Upper lobe of left lung (tissue), 6 donors: ENCODE data around the gene FER. TPM values are rescaled to one million over a fixed set of nuclear protein-coding genes. Genes with fewer than 3 reads are reported as not detected.
"Not testable (repeated sequence)": the region's sequence is repeated elsewhere in the genome, so short reads cannot be mapped to it uniquely, and the experiment has no call there.

Experiments
- ATAC-seq, 2 donors: fragments of 200-7000 bp; cut with Tn5 transposase; one replicate each; pipeline ENCODE4 v1.9.1; 2022; ENCODE audit warnings: mild to moderate bottlenecking in 2 of 2, moderate library complexity in 2 of 2; ENCODE audit not compliant: low FRiP score in 2 of 2
- DNase-seq, 2 donors: peaks; one replicate each; pipeline ENCODE4 v3.0.0-alpha.2; 2019 to 2020
- H3K27ac ChIP-seq, 4 donors: fragments of 200-600 bp; sonication (generic); one replicate each; pipeline ENCODE4 v1.5.1; 2016 to 2019
- H3K27me3 ChIP-seq, 4 donors: fragments of 200-600 bp; sonication (generic); one replicate each; pipeline ENCODE4 v1.5.1; 2017 to 2019
- H3K36me3 ChIP-seq, 4 donors: fragments of 200-600 bp; sonication (generic); one replicate each; pipeline ENCODE4 v1.5.1; 2016 to 2019
- H3K4me1 ChIP-seq, 4 donors: fragments of 200-600 bp; sonication (generic); one replicate each; pipeline ENCODE4 v1.5.1; 2018 to 2019
- H3K4me3 ChIP-seq, 4 donors: fragments of 200-600 bp; sonication (generic); one replicate each; pipeline ENCODE4 v1.5.1; 2017 to 2019; ENCODE audit warnings: mild to moderate bottlenecking in 2 of 4, moderate library complexity in 1 of 4
- H3K9me3 ChIP-seq, 4 donors: fragments of 200-600 bp; sonication (generic); one replicate each; pipeline ENCODE4 v1.5.1; 2018 to 2019
- EP300 ChIP-seq, 4 donors: sonication (generic); formaldehyde crosslinking; IDR thresholded peaks; one replicate each; pipeline ENCODE4 v1.5.1; 2017; ENCODE audit warnings: antibody characterized with exemption in 4 of 4, control low read depth in 2 of 4
- POLR2A ChIP-seq, 4 donors: fragments of 450-650 bp; IDR thresholded peaks; one replicate each; pipeline ENCODE4 v1.5.1; 2016 to 2017; ENCODE audit warnings: antibody characterized with exemption in 4 of 4, mild to moderate bottlenecking in 2 of 4
- POLR2AphosphoS5 ChIP-seq, 2 donors: sonication (generic); formaldehyde crosslinking; IDR thresholded peaks; one replicate each; pipeline ENCODE4 v1.5.1; 2017; ENCODE audit warnings: antibody characterized with exemption in 2 of 2
- WGBS, 2 donors: methylation state at CpG; one replicate each; pipeline ENCODE4 v1.1.5; 2017 to 2018; 5-methylcytosine and 5-hydroxymethylcytosine counted together
- total RNA-seq, 6 donors: library from RNA; depleted of rRNA in 4 of 6; stranded (reverse); fragments of >200 nt in 4 of 6; gene quantifications; one replicate each; pipeline versions ENCODE4 v1.1.0 to v1.2.1, GENCODE V29; 2016 to 2021
- TF ChIP-seq, protein P1 (sequence below), 6 experiments: fragments of 450-650 bp in 4 of 6; fragments of 200-600 bp in 2 of 6; sonication (generic) in 2 of 6; IDR thresholded peaks; one replicate each; pipeline ENCODE4 v1.5.1; 2016 to 2019; ENCODE audit warnings: antibody characterized with exemption in 6 of 6
- donor health status: DM: no; HTN: no; CAD: no; lungs with moderate emphysema.
- donor health status: DM: no; HTN: yes; CAD: no; lungs with severe emphysema.

FER gene
- total RNA-seq, 6 donors from 2014 or later: 17.6 to 55.5 (median 27.9) TPM

- peak in 1 of 2 donors; percentile 65 for ATAC-seq
- WGBS, 2 donors: 37 to 54% methylated on average over 2 of the region's 2 CpGs
These were observed 111.3 kb downstream of the FER start for GRCh38 chr5:108858959-108859358.

GRCh38 chr5:108862211-108862610, 114.5 kb downstream of the FER start:
- H3K9me3 ChIP-seq: no peaks in the 10 kb centered on the region
- no peak overlapping the region for H3K27ac ChIP-seq
- DNase-seq (no peak), ATAC-seq (no peak)
- H3K4me3 ChIP-seq: no peak overlapping the region
- H3K4me1 ChIP-seq: no peaks in the 10 kb centered on the region
- no peaks in the 10 kb centered on the region for H3K36me3 ChIP-seq
- no peaks in the 10 kb centered on the region for H3K27me3 ChIP-seq
- TF ChIP-seq, protein P1, sequence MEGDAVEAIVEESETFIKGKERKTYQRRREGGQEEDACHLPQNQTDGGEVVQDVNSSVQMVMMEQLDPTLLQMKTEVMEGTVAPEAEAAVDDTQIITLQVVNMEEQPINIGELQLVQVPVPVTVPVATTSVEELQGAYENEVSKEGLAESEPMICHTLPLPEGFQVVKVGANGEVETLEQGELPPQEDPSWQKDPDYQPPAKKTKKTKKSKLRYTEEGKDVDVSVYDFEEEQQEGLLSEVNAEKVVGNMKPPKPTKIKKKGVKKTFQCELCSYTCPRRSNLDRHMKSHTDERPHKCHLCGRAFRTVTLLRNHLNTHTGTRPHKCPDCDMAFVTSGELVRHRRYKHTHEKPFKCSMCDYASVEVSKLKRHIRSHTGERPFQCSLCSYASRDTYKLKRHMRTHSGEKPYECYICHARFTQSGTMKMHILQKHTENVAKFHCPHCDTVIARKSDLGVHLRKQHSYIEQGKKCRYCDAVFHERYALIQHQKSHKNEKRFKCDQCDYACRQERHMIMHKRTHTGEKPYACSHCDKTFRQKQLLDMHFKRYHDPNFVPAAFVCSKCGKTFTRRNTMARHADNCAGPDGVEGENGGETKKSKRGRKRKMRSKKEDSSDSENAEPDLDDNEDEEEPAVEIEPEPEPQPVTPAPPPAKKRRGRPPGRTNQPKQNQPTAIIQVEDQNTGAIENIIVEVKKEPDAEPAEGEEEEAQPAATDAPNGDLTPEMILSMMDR (IDR thresholded peaks at IDR 0.05): no peak
- TF ChIP-seq EP300 (IDR thresholded peaks at IDR 0.05) (no peak), POLR2A (IDR thresholded peaks at IDR 0.05) (no peak), POLR2AphosphoS5 (IDR thresholded peaks at IDR 0.05) (no peak)

More at GRCh38 chr5:108858959-108859358, 111.3 kb downstream of the FER start:
- Histone ChIP-seq H3K27me3 (no peaks in the 10 kb centered on the region), H3K27ac (no peak overlapping the region), H3K4me3 (no peak overlapping the region), H3K9me3 (no peaks in the 10 kb centered on the region), H3K4me1 (no peaks in the 10 kb centered on the region), H3K36me3 (no peaks in the 10 kb centered on the region)
- DNase-seq: no peak
- TF ChIP-seq, protein P1 (IDR thresholded peaks at IDR 0.05): no peak

- not testable (repeated sequence) for H3K27me3 ChIP-seq, H3K4me1 ChIP-seq, H3K27ac ChIP-seq, H3K4me3 ChIP-seq, H3K9me3 ChIP-seq, DNase-seq, ATAC-seq, H3K36me3 ChIP-seq
- WGBS, 2 donors: 97 to 98% methylated on average over 3 of the region's 3 CpGs
These were observed 118.4 kb downstream of the FER start for GRCh38 chr5:108866097-108866496.

- Histone ChIP-seq H3K27ac (no peak overlapping the region), H3K4me3 (no peak overlapping the region), H3K36me3 (peaks cover 0 to 10% (median 0%) of the 10 kb centered on the region in 4 donors), H3K9me3 (no peaks in the 10 kb centered on the region), H3K27me3 (no peaks in the 10 kb centered on the region), H3K4me1 (no peaks in the 10 kb centered on the region)
- DNase-seq (no peak), ATAC-seq (no peak)
- TF ChIP-seq EP300 (IDR thresholded peaks at IDR 0.05): no peak
- no peak for TF ChIP-seq POLR2AphosphoS5 (IDR thresholded peaks at IDR 0.05)
- TF ChIP-seq, protein P1 (IDR thresholded peaks at IDR 0.05): no peak
- no peak for TF ChIP-seq POLR2A (IDR thresholded peaks at IDR 0.05)
- 62 to 80% methylated on average over 4 of the region's 4 CpGs for WGBS, 2 donors
These were observed 120.0 kb downstream of the FER start for GRCh38 chr5:108867656-108868055.

- Histone ChIP-seq H3K27ac (no peak overlapping the region), H3K4me3 (no peak overlapping the region), H3K36me3 (peaks cover 0 to 16% (median 1%) of the 10 kb centered on the region in 4 donors), H3K4me1 (no peaks in the 10 kb centered on the region), H3K27me3 (no peaks in the 10 kb centered on the region), H3K9me3 (no peaks in the 10 kb centered on the region)
- ATAC-seq: no peak
- TF ChIP-seq POLR2A (IDR thresholded peaks at IDR 0.05): no peak
- TF ChIP-seq POLR2AphosphoS5 (IDR thresholded peaks at IDR 0.05): no peak
- TF ChIP-seq, protein P1 (IDR thresholded peaks at IDR 0.05): no peak
- TF ChIP-seq EP300 (IDR thresholded peaks at IDR 0.05): no peak
- 88 to 100% methylated on average over 1 of the region's 1 CpG for WGBS, 2 donors
- DNase-seq: no peak
These were observed 121.4 kb downstream of the FER start for GRCh38 chr5:108869066-108869465.
